IPS DF 6.9 (cell line): ENCODE measurements around the gene KCNK17.

Source experiments
- DNase-seq: peaks from one replicate; pipeline ENCODE4 v3.0.0-alpha.2; 2013; ENCODE audit warnings: low read depth, low spot score
- H3K27ac ChIP-seq: one replicate; pipeline ENCODE4 v1.5.1; 2013; ENCODE audit warnings: low read length, control low read depth
- H3K27me3 ChIP-seq: 2 replicates; pipeline ENCODE4 v1.6.1; 2013; ENCODE audit warnings: mild to moderate bottlenecking, low read length; ENCODE audit not compliant: control insufficient read depth, insufficient read depth
- H3K36me3 ChIP-seq: 2 replicates; pipeline ENCODE4 v1.6.1; 2013; ENCODE audit warnings: low read length; ENCODE audit not compliant: control insufficient read depth, insufficient read depth
- H3K4me1 ChIP-seq: 2 replicates; pipeline ENCODE4 v1.6.1; 2013; ENCODE audit warnings: low read length; ENCODE audit not compliant: control insufficient read depth, insufficient read depth
- H3K4me3 ChIP-seq: 2 replicates; pipeline ENCODE4 v1.5.1; 2013; ENCODE audit warnings: mild to moderate bottlenecking, low read length
- H3K9me3 ChIP-seq: 2 replicates; pipeline ENCODE4 v1.6.1; 2013; ENCODE audit warnings: low read length, inconsistent platforms; ENCODE audit not compliant: control insufficient read depth, insufficient read depth
- WGBS: extraction: QIAGEN DNeasy Blood & Tissue Kit; methylation state at CpG from one replicate; pipeline ENCODE4 v1.1.7; 2013; ENCODE audit warnings: mixed read lengths, missing lambda C conversion rate; ENCODE audit not compliant: insufficient read length, insufficient coverage; 5-methylcytosine and 5-hydroxymethylcytosine counted together

The KCNK17 gene

GRCh38 chr6:39301606-39302005 lies 12.6 kb downstream of the KCNK17 start:
- Histone ChIP-seq H3K27ac (no peak overlapping the region), H3K36me3 (no peaks in the 10 kb centered on the region), H3K9me3 (no peaks in the 10 kb centered on the region), H3K4me3 (no peak overlapping the region), H3K4me1 (no peaks in the 10 kb centered on the region), H3K27me3 (no peaks in the 10 kb centered on the region)
- no CpG with 5 or more reads among the region's 7 CpGs for WGBS
- peak; percentile 70 for DNase-seq

GRCh38 chr6:39300739-39301138 lies 13.5 kb downstream of the KCNK17 start:
- DNase-seq: no peak
- Histone ChIP-seq H3K4me3 (no peak overlapping the region), H3K36me3 (no peaks in the 10 kb centered on the region), H3K4me1 (no peaks in the 10 kb centered on the region), H3K27ac (no peak overlapping the region), H3K9me3 (no peaks in the 10 kb centered on the region), H3K27me3 (no peaks in the 10 kb centered on the region)
- no CpG with 5 or more reads among the region's 6 CpGs for WGBS

- H3K27ac ChIP-seq: no peak overlapping the region
- H3K9me3 ChIP-seq: no peaks in the 10 kb centered on the region
- no peak overlapping the region for H3K4me3 ChIP-seq
- H3K36me3 ChIP-seq: no peaks in the 10 kb centered on the region
- no CpG with 5 or more reads among the region's 10 CpGs for WGBS
- H3K4me1 ChIP-seq: peaks cover 2% of the 10 kb centered on the region; the same call in 1 of the 2 replicates
- no peak for DNase-seq
- no peaks in the 10 kb centered on the region for H3K27me3 ChIP-seq
Measured at GRCh38 chr6:39298061-39298460, 16.2 kb downstream of the KCNK17 start.

GRCh38 chr6:39296745-39297640 lies 17.2 kb downstream of the KCNK17 start:
- Histone ChIP-seq H3K27me3 (no peaks in the 10 kb centered on the region; the same call in 1 of the 2 replicates), H3K27ac (no peak overlapping the region), H3K9me3 (no peaks in the 10 kb centered on the region), H3K36me3 (no peaks in the 10 kb centered on the region), H3K4me3 (no peak overlapping the region), H3K4me1 (peaks cover 4% of the 10 kb centered on the region)
- no peak for DNase-seq
- no CpG with 5 or more reads among the region's 18 CpGs for WGBS

GRCh38 chr6:39295611-39296011 lies 18.6 kb downstream of the KCNK17 start:
- DNase-seq: no peak
- WGBS: no CpG with 5 or more reads among the region's 5 CpGs
- H3K36me3 ChIP-seq: no peaks in the 10 kb centered on the region

GRCh38 chr6:39294899-39295298 lies 19.3 kb downstream of the KCNK17 start:
- Histone ChIP-seq H3K36me3 (no peaks in the 10 kb centered on the region), H3K27ac (no peak overlapping the region), H3K4me3 (no peak overlapping the region), H3K4me1 (peaks cover 8% of the 10 kb centered on the region), H3K9me3 (no peaks in the 10 kb centered on the region), H3K27me3 (no peaks in the 10 kb centered on the region; the same call in 1 of the 2 replicates)
- no CpG with 5 or more reads among the region's 1 CpG for WGBS
- no peak for DNase-seq

More at GRCh38 chr6:39295611-39296011, 18.6 kb downstream of the KCNK17 start:
- Histone ChIP-seq H3K4me3 (no peak overlapping the region), H3K27ac (no peak overlapping the region), H3K4me1 (peaks cover 8% of the 10 kb centered on the region), H3K9me3 (no peaks in the 10 kb centered on the region), H3K27me3 (no peaks in the 10 kb centered on the region; the same call in 1 of the 2 replicates)

- no CpG with 5 or more reads among the region's 5 CpGs for WGBS
- Histone ChIP-seq H3K9me3 (no peaks in the 10 kb centered on the region), H3K27me3 (no peaks in the 10 kb centered on the region; the same call in 1 of the 2 replicates), H3K4me1 (peaks cover 8% of the 10 kb centered on the region), H3K36me3 (no peaks in the 10 kb centered on the region), H3K27ac (no peak overlapping the region), H3K4me3 (no peak overlapping the region)
- no peak for DNase-seq
Measured at GRCh38 chr6:39294133-39294532, 20.1 kb downstream of the KCNK17 start.

DNA sequence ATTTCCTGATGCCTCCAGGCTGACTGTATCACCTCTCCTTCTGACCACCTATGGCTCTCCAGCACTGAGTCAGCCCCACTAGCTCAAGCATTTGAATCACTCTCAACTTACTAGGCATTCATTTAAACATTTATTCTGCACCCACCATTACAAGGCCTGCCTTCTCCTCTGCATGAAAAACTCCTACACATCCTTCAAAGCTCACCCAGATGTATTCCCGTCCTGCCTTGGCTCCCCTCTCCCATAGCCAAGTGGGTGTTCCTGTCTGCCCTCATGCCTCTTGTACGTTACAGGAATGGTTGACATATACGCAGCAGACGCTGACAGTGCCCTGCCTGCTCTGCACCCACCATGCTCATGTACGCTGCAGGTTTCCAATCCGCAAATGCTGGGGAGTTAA lies 21.6 kb downstream of the KCNK17 start:
- no CpG with 5 or more reads among the region's 6 CpGs for WGBS
- H3K27ac ChIP-seq: no peak overlapping the region
- no peaks in the 10 kb centered on the region for H3K9me3 ChIP-seq
- H3K36me3 ChIP-seq: no peaks in the 10 kb centered on the region
- H3K4me3 ChIP-seq: no peak overlapping the region
- DNase-seq: no peak
- H3K27me3 ChIP-seq: no peaks in the 10 kb centered on the region; the same call in 1 of the 2 replicates
- peaks cover 8% of the 10 kb centered on the region for H3K4me1 ChIP-seq

- Histone ChIP-seq H3K4me3 (no peak overlapping the region), H3K36me3 (no peaks in the 10 kb centered on the region), H3K9me3 (no peaks in the 10 kb centered on the region), H3K27me3 (no peaks in the 10 kb centered on the region; the same call in 1 of the 2 replicates), H3K4me1 (peaks cover 6% of the 10 kb centered on the region), H3K27ac (no peak overlapping the region)
- DNase-seq: no peak
- no CpG with 5 or more reads among the region's 2 CpGs for WGBS
Measured at GRCh38 chr6:39289490-39289889, 24.7 kb downstream of the KCNK17 start.

DNA sequence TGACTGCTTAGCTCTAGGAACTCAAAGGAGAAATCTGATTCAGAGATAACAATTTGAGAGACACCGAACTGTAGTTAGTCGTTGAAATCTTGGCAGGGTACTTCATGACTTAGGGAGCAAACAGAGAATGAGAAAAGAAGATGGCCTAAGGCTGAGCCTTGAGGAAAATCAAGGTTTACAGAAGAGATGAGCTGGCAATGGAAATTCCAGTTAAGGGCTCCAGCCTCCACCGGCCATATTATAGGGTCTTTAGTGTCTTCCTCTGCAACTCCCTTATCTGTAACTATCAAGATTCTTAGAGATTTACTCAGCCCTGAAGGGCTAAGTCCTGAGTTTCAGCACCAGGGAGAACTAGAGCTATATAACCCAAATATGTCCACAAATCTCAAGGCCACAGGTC lies 26.6 kb downstream of the KCNK17 start:
- DNase-seq: no peak
- Histone ChIP-seq H3K4me3 (no peak overlapping the region), H3K27ac (no peak overlapping the region), H3K27me3 (no peaks in the 10 kb centered on the region; the same call in 1 of the 2 replicates), H3K9me3 (no peaks in the 10 kb centered on the region), H3K36me3 (no peaks in the 10 kb centered on the region), H3K4me1 (peaks cover 6% of the 10 kb centered on the region)
- WGBS: no CpG with 5 or more reads among the region's 3 CpGs
